GM21381 (cell line): Measurements from ENCODE around the gene TMEM38B.
A peak's percentile ranks its signal among the peaks of the same experiment; 100 is the strongest.
"Not testable (repeated sequence)": the region's sequence is repeated elsewhere in the genome, so short reads cannot be mapped to it uniquely, and the experiment has no call there.

Source experiments
- ATAC-seq: cut with Tn5 transposase; IDR thresholded peaks from one replicate; pipeline ENCODE4 v1.9.1; 2021; ENCODE audit warnings: mild to moderate bottlenecking, moderate library complexity; ENCODE audit not compliant: unreplicated experiment

TMEM38B gene

DNA sequence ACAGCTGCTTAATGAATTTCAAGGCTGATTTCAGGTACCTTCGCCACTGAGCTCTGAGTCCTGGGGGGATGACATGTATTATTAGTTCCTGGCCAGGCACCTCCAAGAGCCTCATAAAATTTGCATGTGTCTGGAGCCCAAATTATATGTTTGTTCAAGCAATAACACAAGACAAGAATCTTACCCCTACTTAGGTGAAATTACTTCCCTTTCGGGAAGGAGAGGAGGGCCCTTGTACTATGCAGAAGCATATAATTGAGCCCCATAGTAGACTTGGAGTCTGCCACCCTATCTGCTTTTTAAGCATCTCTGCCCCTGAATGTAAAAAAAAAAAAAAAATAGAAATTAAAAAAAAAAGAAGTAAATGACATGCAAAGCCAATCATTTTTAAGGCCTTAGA lies 13.0 kb upstream of the TMEM38B start:
- ATAC-seq = no peak

DNA sequence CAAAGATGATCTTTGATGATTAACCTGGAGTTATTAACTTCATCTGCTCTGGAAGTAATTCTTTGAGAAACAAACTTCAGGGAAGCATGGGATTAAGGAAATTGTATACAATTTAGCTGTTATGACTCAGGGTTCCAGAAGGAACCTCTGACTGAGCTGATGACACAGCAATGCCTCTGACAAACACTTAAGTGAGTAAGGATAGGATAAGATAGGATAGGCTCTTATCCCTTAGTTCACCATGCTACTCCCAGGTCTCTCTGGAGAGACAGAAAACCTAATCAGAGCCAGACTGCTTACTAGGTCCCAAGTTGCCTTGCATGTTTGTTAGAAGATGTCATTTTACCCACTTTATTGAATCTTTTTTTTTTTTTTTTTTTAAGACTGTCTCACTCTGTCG lies 12.6 kb upstream of the TMEM38B start:
- ATAC-seq = no peak

DNA sequence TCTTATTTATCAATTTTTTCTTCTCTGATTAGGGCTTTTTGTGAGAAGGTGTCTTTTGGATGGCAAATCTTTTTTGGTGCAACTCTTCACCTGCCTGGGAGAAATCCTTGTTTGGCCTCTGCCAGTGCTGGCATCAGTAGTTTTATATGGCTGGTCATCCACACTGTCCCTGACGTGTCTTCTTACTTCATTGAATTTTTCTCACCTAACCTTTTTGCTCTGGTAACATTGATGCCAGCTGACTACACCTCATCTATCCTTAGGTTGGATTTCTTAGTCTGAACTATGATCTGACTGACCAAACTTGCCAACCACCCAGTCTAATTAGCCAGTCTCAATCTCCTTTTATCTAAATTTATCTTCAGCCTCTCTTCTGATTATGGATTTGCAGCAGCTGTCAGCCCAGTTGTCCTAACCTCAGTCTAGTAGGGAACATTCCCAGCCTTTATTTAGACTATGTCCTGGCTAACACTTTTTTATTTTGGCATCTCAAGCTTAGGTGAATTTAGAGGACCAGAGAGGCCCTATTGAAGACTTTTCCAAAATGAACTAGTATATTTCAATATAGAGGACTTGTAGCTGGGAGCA lies 10.6 kb upstream of the TMEM38B start:
- ATAC-seq = no peak

DNA sequence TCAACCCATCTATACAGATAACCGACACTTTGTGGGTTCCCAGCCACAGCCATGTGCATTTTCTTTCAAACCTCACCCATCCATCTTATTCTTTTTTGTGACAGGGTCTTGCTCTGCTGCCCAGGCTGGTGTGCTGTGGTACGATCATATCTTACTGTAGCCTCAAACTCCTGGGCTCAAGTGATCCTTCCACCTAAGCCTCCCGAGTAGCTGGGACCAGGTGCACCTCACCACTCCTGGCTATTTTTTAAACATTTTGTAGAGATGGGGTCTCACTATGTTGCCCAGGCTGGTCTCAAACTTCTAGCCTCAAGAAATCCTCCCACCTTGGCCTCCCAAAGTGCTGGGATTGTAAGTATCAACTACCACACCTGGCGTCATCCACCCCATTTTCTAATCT lies 7.4 kb upstream of the TMEM38B start:
- ATAC-seq = no peak

DNA sequence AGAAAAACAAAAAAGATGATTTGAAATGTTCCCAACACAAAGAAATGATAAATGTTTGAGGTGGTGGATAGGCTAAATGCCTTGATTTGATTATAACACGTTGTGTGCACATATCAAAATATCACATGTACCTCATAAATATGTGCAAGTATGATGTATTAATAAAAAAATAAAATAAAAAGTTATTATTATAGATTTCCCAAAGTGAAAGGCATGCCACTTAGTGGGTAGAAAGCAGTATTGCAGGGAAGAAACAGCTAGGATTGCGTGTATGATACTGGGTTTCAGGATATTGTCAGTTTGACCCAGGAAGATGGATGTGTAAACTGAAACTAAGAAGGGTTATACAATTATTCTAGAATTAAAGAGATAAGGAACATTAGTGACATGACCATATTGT lies 3.6 kb upstream of the TMEM38B start:
- no peak for ATAC-seq

DNA sequence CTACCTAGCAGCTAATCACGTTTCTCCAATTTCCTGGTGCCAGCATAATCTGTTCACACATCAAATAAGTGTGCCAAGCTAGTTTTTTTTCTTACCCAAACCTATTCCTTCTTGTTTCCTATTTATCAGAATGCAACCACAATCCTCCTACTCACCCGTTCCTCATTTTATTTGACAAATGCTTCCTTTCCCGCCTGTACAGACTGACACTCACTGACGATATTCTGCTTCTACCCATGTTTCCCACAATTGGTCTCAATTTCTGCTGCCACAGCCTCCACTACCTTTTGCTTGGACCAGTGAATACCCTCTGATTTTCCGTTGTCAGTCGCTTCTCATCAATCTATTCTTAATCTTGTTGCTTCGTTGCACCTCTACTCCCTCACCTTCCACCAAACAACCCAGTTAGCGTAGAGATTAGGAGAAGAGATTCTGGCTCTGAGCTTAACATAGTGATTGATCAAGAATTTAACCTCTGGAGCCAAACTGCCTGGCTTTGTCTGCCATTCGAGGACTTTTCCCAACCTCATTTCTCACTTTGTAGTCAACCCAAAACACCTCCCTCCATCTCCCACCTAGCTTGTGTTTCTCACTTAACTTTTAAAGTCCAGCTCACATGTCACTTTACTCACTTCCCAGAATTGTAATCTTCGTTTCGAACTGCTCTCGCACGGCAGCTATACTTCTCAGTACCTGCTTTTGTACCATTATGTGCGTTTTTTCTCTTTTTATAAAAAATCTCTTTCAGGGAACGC lies 729 bp upstream of the TMEM38B start:
- ATAC-seq = peak; percentile 19

DNA sequence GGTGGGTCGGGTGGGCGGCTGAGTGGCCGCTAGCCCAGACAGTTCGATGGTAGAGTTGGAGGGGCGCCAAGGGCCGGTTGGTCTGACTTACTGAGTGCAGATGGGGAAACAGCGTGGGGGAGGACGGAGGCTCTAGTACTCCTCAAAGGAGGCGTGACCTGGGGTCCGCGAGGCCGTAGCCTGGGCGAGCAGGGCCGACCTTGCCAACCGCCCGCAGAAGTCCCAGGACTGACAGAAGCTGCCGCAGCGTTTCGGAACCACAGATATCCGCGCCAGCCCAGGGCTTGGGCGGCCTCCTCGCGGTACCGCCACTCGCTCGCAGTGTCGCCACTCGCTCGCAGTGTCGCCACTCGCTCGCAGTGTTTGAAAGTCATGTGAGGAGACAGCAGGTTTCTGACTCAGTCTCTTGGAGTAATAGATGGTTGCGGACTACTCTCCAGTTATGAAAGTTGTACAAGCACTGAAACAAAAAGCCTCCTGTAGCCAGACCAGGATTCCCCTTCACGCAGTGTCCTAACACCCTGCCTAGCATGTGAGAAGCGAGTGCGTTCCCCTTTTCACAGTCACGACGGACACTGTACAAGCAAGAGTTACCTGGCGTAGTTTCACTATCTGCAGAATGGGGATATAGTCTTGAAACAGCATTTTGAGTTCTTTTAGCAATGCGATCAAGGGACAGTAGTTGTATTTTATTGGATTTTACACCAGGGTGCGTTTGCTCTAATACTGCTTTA lies 674 bp downstream of the TMEM38B start:
- ATAC-seq = peak; percentile 56

DNA sequence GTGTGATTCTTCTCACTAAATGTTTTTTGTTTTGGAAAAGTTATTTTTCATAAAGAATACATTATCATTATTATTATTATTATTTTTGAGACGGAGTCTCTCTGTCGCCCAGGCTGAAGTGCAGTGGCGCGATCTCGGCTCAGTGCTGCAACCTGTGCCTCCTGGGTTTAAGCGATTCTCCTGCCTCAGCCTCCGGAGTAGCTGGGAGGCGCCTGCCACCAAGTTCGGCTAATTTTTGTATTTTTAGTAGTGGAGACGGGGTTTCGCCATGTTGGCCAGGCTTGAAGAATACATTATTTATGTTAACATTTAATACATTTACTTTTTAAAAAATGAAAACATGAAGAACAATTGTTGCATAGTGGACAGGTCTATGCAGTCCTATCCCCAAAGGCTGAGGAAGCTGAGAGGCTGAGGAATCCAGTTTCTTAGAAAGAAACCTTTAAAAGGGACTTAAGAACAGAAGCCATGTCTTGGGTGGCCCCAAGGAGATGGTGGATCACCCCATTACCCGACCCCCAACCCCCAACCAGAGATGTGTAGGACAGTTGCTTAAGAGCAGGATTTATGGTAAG lies 2.0 kb downstream of the TMEM38B start:
- ATAC-seq = no peak

DNA sequence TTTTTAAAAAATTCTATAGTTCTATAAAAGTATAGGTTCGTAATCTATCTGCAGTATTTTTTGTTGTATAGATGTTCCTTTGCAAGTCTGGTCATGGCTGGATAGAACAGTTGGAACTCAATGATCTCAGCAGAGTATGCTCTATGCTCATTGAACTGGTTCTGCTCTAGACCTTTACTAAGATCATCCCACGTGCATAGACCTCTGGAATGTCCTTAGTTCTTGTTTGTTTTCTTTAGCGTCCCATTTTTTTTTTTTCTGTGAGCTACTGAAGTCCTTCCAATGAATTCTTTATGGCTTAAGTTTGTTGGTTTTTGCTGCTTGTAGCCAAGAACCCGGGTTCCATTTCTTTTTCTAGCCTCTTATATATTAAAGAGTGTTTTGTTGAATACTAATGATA lies 3.5 kb downstream of the TMEM38B start:
- ATAC-seq = no peak

DNA sequence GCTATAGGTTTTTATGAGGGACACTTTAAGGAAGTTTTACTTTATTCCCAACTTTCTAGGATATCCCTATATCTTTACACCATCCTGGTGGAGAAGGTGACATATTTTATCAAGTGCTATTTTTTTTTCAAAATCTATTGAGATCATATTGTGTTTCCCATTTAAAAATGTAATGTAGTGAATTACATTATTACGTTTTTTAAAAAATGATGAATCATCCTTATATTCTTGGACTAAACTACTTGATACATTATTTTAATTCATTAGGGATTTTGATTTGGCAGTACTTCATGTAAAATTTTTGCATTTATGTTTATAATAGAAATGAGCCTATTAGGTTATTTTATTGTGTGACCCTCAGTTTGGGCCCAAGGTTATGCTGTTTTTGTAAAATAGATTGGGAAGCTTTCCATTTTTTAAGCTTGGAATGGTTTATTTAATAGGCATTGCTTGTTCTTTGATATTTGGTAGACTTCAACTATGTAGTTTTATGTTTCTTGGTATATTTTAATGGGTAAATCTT lies 4.1 kb downstream of the TMEM38B start:
- no peak for ATAC-seq

DNA sequence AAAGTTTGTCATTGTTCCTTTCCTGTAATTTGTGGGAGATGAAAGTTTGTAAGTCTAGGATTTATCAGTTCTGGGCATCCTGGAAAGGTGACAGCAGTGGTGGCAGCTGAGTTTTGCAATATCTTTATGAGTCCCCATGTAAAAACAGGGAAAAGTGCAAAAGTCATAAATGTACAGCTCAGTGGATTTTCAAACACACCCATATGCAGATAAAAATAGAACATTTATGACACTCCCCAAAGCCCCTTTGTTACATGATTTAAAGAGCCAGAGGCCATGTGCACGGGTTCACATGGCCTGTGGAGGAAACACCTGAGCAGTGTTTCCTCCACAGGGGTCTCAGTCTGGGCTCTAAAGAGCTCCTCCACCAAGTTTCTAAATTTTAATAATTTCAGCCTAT lies 6.3 kb downstream of the TMEM38B start:
- no peak for ATAC-seq

DNA sequence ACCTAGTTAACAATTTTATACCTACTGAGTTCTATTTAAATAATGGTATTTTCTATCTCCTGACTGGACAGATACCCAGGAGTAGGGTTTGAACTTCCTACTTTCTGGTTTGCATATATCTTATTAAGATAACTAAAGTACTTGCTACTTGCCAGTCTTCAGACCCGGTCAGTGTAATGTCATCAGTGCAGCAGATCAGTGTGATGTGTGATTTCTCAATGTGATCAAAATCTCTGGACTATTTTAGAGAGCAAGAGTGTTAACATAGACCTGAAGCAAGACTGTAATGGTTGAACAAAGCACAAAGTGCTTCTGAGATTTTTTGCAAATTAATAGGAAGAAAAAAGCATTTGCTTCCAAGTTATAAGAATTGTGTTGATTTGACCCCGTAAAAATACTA lies 6.8 kb downstream of the TMEM38B start:
- no peak for ATAC-seq

DNA sequence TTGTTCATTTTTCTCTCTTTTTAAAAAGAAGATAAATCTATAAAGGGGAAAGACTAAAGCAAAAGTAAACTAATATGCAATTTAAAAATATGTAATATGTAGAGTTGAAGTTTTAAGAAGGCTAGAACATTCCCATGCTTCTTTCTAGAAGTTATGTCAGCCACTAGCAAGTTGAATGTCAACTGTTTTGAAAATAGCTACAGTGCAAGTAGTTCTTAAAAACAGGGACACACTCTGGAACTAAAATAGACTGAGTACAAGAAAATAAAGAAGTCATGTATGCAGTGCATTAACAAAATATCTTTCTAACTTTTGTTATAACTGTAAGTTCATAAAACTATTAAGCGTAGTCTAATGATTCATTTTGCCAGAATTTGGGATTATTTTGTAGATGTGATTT lies 7.9 kb downstream of the TMEM38B start:
- ATAC-seq = no peak

DNA sequence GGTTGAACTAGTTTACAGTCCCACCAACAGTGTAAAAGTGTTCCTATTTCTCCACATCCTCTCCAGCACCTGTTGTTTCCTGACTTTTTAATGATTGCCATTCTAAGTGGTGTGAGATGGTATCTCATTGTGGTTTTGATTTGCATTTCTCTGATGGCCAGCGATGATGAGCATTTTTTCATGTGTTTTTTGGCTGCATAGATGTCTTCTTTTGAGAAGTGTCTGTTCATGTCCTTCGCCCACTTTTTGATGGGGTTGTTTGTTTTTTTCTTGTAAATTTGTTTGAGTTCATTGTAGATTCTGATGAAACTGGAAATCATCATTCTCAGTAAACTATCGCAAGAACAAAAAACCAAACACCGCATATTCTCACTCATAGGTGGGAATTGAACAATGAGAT lies 9.3 kb downstream of the TMEM38B start:
- ATAC-seq = not testable (repeated sequence)

DNA sequence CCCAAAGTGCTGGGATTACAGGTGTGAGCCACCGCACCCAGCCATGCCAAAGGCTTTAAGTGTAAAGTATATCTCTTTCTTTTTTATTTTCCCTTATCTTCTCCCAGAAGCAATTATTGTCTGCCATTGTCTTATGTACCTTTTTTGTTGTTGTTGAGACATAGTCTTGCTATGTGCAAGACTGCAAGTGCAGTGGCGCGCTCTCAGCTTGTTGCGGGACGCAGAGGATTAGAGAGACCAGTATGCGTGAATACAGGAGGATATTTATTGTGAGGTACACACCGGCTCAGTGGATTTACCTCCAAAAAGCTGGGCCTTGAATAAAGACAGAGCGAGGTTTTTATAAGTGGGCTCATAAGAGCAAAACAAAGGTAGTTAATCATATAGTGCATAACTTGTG lies 11.8 kb downstream of the TMEM38B start:
- no peak for ATAC-seq

DNA sequence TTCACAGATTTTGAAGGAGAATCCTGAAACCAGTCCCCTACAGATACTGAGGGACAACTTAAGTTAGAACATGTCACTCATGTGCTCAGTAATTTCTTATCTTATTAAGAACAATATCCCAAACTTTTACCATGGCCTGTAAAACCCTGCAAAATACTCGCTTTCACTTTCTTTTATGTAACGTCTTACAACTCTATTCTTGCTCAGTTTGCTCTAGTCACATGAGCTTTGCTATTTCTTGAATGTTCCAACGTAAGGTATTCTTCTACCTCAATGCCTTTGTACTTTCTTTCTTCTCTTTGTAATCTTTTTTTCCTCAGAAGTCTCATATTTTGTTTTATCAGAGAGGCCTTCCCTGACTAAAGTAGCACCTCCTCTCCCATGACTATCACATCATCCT lies 14.1 kb downstream of the TMEM38B start:
- peak; percentile 49 for ATAC-seq

DNA sequence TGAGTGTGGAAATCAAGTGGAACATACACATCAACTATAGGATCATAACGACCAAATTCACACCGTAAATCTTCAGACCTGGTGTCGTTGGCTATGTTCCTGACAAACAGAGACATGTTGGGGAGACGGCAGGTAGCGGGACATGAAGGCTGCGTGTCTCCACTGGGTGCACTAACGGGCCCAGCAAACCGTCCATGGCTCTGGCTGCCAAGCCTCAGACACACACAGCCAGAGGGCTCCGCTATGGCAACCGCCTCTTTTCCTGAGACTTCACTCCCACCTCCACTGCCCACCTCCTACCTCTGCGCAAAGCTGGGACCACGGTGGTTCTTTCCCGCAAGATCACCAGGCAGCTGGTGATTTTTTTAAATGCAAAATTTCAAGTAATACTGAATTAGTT lies 16.3 kb downstream of the TMEM38B start:
- no peak for ATAC-seq

DNA sequence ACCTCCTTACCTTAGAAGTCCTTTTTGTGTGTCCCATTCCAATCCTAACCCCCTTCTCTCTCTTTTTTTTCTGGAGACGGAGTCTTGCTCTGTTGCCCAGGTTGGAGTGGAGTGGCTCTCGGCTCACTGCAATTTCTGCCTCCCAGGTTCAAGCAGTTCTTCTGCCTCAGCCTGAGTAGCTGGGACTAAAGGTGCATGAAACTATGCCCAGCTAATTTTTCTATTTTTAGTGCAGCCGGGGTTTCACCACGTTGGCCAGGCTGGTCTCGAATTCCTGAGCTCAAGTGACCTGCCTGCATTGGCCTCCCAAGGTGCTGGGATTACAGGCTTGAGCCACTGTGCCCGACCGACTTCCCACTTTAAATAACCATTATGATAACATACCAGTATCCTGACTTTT lies 17.5 kb downstream of the TMEM38B start:
- ATAC-seq = no peak

DNA sequence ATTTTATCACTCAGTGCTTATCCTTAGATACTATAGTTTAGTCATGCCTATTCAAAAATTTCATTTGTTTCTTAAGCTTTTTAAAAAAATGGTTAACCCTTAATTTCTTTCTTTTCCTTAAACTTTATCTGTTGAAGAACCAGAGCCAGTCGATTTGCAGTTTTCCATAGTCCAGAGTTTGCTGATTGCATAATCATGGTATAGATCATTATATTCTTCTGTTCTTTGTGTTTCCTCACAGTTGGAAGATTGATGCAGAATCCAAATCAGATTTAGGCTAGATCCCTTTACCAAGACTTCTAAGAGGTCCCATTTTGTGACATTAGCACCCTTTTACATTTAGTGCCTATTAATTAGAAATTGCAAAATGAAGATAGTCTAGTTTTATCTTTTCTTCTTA lies 18.0 kb downstream of the TMEM38B start:
- ATAC-seq = no peak

DNA sequence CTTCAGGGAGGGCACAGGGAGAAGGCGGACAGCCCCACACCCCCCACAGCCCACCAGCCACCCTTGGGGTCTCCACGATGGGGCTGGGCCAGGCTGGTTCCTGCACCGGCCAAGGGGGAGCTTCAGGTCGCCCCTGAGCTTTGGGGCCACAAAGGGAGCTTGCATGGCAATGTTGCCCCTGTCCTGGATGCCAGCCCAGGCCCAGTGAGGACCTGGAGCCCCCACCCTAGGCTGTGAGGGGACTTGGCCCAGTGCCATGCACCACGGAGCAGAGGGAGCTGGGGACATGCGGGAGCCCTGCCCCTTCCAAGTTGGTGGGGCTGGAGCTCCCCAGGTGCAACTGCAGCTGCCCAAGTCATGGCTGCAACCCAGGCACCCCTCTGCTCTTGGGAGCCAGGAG lies 18.4 kb downstream of the TMEM38B start:
- ATAC-seq = no peak

DNA sequence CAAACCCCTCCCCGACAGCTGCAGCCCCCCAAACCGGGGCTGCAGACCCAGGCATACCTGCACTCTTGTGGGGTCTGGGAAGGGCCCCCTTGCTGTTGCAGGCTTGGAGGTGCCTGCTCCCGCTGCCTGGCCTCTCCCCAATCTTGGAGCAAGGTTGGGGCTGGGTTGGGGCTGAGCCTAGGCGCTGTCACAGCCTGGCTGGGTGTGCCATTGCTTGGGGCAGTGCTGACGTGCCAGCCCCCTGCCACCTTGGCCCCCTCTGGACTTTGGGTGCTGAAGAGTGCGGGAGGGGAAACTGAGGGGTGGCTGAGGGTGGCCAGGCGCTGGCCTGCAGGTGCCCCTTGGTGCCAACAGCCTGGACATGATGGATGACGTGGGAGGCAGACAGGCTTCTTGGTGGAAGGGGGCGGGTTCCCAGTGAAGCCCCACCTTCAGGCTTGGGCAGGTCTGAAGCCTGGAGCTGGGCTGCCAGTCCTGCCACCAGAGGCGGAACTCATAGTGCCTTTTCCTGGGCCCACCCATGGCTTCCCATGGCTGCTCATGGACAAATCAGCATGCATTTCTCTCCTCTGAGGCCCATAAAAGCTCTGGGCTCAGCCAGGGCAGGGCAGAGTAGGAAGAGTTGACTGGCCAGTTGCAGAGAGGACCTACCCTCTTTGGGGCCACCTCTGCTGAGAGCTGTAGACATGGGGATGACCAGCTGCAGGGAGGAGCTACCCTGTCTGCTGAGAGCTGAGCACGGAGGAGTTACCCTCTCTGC lies 19.1 kb downstream of the TMEM38B start:
- ATAC-seq = no peak
